ENCODE measurements around the gene TMPRSS3.

Gene TMPRSS3

DNA sequence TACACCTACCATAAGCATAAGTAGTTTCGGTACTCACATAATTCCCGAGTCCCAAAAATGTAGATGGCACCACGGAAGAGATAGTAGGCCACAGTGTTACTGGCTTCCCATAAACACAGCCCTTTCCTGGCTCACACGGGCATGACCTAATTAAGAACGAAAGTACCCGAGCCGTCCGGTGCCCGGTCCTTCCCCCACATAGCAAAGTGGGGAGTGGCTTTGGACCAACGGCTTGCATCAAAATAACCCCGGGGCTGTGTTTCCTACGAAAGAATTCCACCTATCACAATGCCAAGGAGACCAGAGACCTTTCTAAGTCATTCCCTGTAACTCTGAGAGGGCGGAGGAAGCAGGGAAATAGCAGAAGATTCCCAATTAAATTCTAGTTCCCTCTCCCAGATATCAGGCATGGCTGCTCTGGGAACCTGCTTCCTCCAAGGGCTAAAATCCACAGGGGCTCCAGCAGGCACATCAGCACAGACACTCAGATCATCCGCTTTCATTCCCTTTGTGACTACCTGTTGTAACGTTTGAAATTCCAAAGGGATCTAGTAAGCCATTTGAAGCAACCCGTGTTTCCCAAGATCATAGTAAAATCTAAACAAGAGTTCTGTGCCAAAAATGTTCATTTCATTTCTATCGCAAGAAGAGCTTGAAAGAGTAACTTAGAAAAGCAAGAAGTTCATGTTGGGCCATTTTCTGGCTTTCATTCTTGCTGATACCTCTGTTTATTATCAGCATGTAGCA is at the start of gene TMPRSS3:
TMPRSS3 (minus strand) TSS at position 148 of the 747 bp plus-strand sequence. CDS start 635 bp downstream, outside the sequence.
- H3K36me3 Mint-ChIP-seq, result no peaks in the 10 kb centered on the region
- H3K27ac Mint-ChIP-seq, result peak within 1 kb of the TSS; percentile 54
- H3K4me3 Mint-ChIP-seq, result no peak within 1 kb of the TSS

DNA sequence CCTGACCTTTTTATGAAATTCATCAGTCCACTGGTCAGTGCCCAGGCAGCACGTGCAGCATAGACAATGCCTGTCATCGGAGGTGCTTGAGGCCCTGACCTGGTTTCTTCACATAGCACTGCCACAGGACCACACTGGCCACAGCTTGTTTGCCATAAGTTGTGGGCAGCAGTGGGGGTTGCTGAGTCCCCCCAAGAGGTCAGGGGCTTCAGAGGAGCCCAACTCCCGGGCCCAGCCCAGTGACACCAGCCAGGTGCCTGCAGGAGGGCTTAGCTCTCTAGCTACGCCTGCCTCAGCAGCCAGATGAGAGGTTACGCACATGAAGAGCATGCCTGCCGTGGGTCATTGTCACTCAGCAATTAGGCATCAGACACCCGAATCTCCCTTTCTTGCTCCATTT is 49.5 kb upstream of the TMPRSS3 start:
- H3K4me1 Mint-ChIP-seq (ENCODE audit: low read depth), result peaks cover 44% of the 10 kb centered on the region
- peaks cover 33% of the 10 kb centered on the region for H3K36me3 Mint-ChIP-seq

More for the DNA sequence above, at the start of gene TMPRSS3:
- Mint-ChIP-seq H3K27me3 (no peaks in the 10 kb centered on the region), H3K9me3 (ENCODE audit: low read depth) (no peaks in the 10 kb centered on the region), H3K4me1 (ENCODE audit: low read depth) (peaks cover 69% of the 10 kb centered on the region)

DNA sequence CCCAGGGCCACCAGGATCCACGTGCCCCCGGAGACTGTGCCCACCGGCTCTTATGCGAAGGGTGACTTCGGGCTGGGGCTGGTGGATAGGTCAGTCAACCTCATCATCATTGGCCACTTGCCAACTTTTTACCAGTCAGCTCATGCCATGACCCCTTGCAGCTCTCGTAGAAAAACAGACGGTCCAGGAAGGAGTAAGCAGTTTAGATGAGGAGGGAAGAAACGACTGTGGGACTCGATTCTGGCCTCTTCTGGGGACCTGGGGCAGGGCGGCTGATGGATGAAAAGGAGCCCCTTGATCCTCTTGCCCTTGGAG is 48.9 kb upstream of the TMPRSS3 start:
- Mint-ChIP-seq H3K36me3 (peaks cover 35% of the 10 kb centered on the region), H3K4me1 (ENCODE audit: low read depth) (peaks cover 44% of the 10 kb centered on the region), H3K27ac (no peak overlapping the region), H3K4me3 (no peak overlapping the region), H3K9me3 (ENCODE audit: low read depth) (no peaks in the 10 kb centered on the region), H3K27me3 (no peaks in the 10 kb centered on the region)

More for the DNA sequence above, 49.5 kb upstream of the TMPRSS3 start:
- H3K9me3 Mint-ChIP-seq (ENCODE audit: low read depth), result no peaks in the 10 kb centered on the region
- H3K4me3 Mint-ChIP-seq, result no peak overlapping the region
- H3K27ac Mint-ChIP-seq, result no peak overlapping the region
- H3K27me3 Mint-ChIP-seq, result no peaks in the 10 kb centered on the region

DNA sequence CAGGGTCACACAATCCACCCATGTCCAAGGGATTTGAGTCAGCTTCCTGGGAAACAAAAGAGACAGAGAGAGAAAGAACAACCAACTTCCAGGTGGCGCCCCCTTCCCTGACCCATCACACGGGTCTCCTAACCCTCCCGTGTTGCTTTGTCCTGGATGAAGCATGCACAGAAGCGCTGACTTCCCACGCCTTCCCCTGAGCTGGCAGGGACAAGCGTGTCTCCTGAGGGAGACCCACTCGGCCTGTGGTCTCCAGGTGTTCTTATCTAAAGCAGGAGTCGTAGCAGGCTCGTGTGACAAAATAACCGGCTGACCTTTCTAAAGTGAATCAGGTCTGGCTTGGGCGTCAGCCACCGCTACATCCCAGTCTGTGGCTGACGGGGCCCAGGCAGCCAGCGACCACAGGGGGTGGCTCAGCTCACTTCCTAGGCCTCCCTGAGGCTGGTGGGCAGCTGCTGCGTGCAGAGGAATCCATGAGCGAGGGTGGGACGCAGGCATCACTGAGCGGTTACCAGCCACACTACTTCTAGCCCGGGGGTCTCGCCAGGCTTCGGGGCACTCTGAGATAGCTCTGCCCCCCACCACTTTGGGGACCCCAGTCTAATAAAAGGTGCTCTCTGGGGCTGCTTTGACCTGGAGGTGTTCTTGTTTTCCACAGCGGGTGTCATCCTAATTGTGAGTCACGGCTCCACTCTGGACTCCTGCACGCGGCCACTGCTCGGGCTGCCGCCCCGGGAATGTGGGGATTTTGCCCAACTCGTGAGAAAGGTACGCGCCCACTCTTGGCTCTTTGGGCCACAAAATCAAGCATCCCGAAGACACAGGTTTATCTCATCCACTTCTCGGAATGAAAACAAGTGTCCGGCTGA is 48.3 kb upstream of the TMPRSS3 start:
- Mint-ChIP-seq H3K27me3 (no peaks in the 10 kb centered on the region), H3K36me3 (peaks cover 39% of the 10 kb centered on the region), H3K9me3 (ENCODE audit: low read depth) (no peaks in the 10 kb centered on the region), H3K27ac (peak overlapping the region; percentile 50), H3K4me3 (no peak overlapping the region), H3K4me1 (ENCODE audit: low read depth) (peaks cover 48% of the 10 kb centered on the region)

DNA sequence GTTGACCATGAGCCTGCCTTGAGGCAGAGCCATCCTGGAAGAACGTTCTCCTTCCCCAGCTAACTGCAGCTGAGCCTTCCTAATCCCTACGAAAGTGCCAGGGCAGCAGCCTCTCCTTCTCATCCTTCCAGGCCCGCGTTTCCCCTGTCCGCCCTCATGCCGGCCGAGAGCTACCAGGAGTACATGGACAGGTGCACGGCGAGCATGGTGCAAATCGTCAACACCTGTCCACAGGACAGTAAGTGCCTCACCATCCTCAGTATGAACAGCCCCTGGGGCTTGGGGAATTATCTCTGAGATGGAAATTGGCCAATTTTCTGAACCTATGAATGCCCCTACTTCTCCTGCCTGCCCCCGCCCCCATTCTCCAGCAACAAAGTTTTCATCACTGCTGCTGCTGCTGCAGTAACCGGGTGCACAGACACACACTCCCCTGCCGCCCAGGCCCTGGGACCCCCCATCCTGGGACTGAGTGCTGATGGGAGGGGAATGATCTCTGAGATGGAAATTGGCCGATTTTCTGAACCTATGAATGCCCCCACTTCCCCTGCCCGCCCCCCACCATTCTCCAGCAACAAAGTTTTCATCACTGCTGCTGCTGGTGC is 47.4 kb upstream of the TMPRSS3 start:
- Mint-ChIP-seq H3K27ac (peak overlapping the region; percentile 50), H3K27me3 (no peaks in the 10 kb centered on the region), H3K36me3 (peaks cover 44% of the 10 kb centered on the region), H3K9me3 (ENCODE audit: low read depth) (no peaks in the 10 kb centered on the region), H3K4me3 (no peak overlapping the region), H3K4me1 (ENCODE audit: low read depth) (peaks cover 51% of the 10 kb centered on the region)

DNA sequence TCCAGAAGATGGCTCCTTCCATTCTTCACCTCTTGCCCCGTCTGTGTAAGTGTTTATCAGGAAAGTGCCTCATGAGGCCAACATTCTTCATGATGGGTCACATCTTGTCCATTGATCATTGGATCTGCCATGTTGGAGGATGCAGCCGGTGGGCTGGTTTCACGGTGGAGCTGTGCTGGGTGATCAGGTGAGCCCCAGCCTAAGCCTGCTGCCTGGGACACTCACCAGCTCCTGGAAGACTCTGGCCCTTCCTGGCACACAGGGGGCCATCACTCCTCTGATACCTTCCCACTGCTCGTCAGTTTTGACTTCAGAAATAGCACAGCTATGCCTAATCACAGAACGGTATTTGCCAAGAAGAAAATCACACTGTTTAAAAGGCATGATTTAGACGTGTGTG is 46.1 kb upstream of the TMPRSS3 start:
- Mint-ChIP-seq H3K27ac (peak overlapping the region; percentile 42), H3K4me1 (ENCODE audit: low read depth) (peaks cover 54% of the 10 kb centered on the region), H3K9me3 (ENCODE audit: low read depth) (no peaks in the 10 kb centered on the region), H3K4me3 (no peak overlapping the region), H3K36me3 (peaks cover 40% of the 10 kb centered on the region), H3K27me3 (no peaks in the 10 kb centered on the region)

DNA sequence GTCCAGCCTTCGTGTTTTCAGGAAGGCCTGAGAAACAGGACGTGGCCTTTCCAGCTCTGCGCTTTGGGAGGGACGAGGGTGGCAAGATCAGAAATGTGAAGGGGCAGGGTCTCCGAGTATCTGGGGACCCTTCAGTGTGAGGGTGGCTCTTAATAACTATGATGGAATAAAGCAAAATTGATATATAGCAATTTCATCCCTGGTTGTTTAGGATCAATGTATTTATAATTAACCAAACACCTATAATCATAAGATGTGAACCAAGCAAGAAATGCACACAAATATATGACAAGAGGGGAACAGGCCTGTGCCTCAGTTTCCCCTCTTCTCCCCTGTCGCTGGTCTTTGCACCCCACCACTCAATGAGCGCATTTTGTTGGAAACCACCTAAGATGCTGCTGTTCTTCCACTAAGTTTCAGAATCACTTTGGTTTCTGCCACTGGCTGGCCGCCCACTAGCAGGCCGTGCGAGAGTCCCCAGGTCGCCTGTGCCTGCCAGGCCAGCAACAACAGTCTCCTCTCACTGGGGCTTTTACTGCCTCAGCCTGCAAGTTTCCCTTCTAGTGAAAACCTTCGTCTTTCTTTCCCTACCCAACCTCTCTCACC is 44.4 kb upstream of the TMPRSS3 start:
- Mint-ChIP-seq H3K9me3 (ENCODE audit: low read depth) (no peaks in the 10 kb centered on the region), H3K36me3 (peaks cover 47% of the 10 kb centered on the region), H3K4me1 (ENCODE audit: low read depth) (peaks cover 57% of the 10 kb centered on the region), H3K4me3 (peak overlapping the region; percentile 41), H3K27ac (peak overlapping the region; percentile 93), H3K27me3 (no peaks in the 10 kb centered on the region)

DNA sequence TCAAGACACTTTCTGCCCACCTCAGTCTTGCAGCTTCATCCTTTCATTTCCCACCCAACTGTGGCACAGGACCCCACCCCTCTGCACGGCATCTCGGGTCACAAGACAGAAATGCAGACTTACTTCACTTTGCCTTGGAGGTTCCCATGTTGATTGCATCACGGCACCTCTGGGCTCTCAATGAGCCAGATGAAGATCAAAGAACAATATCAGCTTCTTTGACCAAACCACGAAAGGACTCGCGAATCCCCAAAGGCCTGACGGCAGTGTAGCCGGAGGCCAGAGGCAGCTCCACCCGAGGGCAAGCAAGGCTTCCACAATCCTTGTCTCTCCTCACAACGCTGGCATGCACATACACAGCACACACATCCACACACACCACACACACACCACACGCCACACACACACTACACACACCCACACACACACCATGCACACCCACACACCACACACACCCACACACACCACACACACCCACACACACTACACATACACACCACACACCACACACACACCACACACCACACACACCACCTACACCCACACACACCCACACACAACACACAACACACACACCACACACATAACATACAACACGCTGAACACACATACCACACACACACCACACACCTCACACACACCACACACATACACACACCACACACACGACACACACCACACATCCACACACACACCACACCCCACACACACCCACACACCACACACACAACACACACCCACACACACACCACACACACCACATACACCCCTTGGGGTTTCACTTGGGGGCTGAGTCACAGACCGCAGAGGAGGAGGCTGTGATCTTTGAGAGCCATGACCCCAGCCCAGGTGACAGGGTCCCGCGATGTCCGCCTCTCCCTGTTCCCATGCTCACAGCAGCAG is 43.7 kb upstream of the TMPRSS3 start:
- Mint-ChIP-seq H3K36me3 (peaks cover 54% of the 10 kb centered on the region), H3K27ac (peak overlapping the region; percentile 93), H3K4me3 (no peak overlapping the region), H3K4me1 (ENCODE audit: low read depth) (peaks cover 64% of the 10 kb centered on the region), H3K27me3 (no peaks in the 10 kb centered on the region), H3K9me3 (ENCODE audit: low read depth) (no peaks in the 10 kb centered on the region)

DNA sequence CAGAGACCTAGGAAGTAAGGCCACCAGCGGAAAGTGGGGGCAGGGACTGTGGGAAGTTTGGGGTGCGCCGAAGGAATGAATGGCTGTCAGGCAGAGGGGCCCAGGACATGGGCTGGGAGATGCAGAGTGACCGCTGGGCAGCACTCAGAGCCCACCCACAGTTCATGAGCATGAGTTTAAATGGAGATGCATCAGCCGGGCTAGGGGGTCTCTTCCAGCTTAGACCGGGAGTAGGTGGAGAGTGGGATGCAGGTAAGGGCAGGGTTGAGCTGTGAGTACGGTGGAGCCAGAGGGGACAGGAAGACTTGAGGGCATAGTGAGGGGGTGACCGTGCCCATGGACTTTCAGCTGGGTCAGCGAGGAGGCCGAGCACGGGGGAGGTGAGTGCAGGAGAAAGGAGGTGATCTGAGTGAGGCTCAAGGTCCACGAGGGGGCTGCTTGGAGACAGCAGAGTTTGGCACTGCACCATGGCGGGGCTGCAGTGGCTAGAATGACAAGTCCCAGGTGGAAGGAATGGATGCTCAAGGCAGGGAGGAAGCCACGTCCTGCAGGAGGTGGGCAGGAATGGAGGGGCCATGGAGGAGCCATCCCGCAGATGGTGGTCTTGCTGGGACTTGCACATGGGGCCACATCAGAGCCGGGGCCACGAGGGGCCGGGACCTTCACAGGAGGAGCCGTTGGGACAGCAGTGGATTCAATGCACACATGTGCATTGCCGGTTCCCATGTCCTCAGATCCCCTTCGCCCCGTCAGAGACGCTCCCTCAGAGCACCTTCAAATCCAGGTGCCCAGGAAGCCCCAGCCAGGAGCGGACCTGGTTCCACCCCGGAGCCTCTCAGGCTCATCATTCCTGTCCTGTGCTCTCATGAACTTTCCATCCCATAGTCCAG is 42.7 kb upstream of the TMPRSS3 start:
- no peak overlapping the region for H3K4me3 Mint-ChIP-seq
- no peaks in the 10 kb centered on the region for H3K27me3 Mint-ChIP-seq
- H3K27ac Mint-ChIP-seq, result peak overlapping the region; percentile 34
- no peaks in the 10 kb centered on the region for H3K9me3 Mint-ChIP-seq (ENCODE audit: low read depth)
- H3K36me3 Mint-ChIP-seq, result peaks cover 57% of the 10 kb centered on the region
- peaks cover 71% of the 10 kb centered on the region for H3K4me1 Mint-ChIP-seq (ENCODE audit: low read depth)

DNA sequence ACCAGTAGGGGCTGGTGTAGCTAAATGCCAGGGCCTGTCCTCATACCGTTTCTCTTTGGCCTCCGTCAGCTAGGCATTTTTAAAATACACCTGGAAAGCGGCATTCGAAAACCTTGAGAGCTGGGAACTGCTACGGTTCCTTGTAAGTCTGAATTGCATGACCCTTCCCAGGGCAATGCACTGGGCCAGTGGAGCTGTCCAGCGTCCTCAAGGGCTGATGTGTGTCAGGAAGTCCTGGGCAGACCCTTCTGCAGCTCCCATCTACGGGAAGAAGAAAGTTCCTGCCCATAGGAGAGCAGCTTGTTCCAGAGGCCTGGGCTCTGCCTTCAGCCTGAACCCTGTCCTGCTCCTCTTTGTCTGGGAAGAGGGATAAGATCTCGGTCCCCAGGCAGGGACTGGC is 41.9 kb upstream of the TMPRSS3 start:
- Mint-ChIP-seq H3K9me3 (ENCODE audit: low read depth) (no peaks in the 10 kb centered on the region), H3K4me1 (ENCODE audit: low read depth) (peaks cover 71% of the 10 kb centered on the region), H3K4me3 (no peak overlapping the region), H3K27me3 (no peaks in the 10 kb centered on the region), H3K27ac (no peak overlapping the region), H3K36me3 (peaks cover 62% of the 10 kb centered on the region)

DNA sequence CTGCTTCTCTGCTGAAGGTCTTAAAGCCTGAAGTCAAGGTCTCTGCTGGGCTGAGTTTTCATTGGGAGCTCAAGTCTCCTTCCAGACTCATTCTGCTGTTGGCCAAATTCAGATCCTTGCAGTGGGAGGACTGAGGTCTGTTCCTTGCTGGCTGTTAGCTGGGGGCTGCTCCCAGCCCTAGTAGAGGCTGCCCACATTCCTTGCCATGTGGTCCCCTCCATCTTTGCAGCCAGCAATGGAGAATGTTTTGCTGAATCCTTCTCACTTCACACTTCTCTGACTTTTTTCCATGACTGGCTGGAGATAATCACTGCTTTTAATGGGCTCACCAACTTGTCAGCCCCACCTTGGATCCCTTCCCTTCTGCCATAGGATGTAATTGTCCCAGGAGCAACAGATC is 41.1 kb upstream of the TMPRSS3 start:
- no peaks in the 10 kb centered on the region for H3K27me3 Mint-ChIP-seq
- H3K4me3 Mint-ChIP-seq, result no peak overlapping the region
- no peaks in the 10 kb centered on the region for H3K9me3 Mint-ChIP-seq (ENCODE audit: low read depth)
- H3K27ac Mint-ChIP-seq, result no peak overlapping the region
- H3K36me3 Mint-ChIP-seq, result peaks cover 62% of the 10 kb centered on the region
- H3K4me1 Mint-ChIP-seq (ENCODE audit: low read depth), result peaks cover 67% of the 10 kb centered on the region

DNA sequence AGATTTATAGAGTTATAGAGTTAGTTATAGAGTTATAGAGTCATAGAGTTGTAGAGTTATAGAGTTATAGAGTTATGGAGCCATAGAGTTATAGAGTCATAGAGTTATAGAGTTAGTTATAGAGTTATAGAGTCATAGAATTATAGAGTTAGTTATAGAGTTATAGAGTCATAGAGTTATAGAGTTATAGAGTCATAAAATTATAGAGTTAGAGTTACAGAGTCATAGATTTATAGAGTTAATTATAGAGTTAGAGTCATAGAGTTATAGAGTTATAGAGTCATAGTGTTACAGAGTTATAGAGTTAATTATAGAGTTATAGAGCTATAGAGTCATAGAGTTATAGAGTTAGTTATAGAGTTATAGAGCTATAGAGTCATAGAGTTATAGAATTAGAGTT is 40.0 kb upstream of the TMPRSS3 start:
- Mint-ChIP-seq H3K4me1 (ENCODE audit: low read depth) (peaks cover 62% of the 10 kb centered on the region), H3K36me3 (peaks cover 58% of the 10 kb centered on the region), H3K27me3 (no peaks in the 10 kb centered on the region), H3K9me3 (ENCODE audit: low read depth) (no peaks in the 10 kb centered on the region), H3K4me3 (no peak overlapping the region), H3K27ac (no peak overlapping the region)

DNA sequence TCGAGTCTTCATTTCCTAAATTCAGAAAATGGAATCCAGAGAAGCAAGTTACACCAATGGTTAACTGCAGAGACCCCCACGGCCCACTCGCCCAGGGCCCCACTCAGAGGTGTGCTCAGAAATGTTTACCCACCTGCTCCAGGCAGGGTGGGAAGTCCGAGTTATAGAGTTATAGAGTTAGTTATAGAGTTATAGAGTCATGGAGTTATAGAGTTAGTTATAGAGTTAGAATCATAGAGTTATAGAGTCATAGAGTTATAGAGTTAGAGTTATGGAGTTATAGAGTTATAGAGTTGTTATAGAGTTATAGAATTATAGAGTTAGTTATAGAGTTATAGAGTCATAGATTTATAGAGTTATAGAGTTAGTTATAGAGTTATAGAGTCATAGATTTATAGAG is 39.5 kb upstream of the TMPRSS3 start:
- Mint-ChIP-seq H3K27me3 (no peaks in the 10 kb centered on the region), H3K27ac (no peak overlapping the region), H3K4me1 (ENCODE audit: low read depth) (peaks cover 57% of the 10 kb centered on the region), H3K36me3 (peaks cover 54% of the 10 kb centered on the region), H3K9me3 (ENCODE audit: low read depth) (no peaks in the 10 kb centered on the region), H3K4me3 (no peak overlapping the region)

All from activated naive CD8-positive, alpha-beta T cell (primary cell).